HPDE6-E6E7 (cell line): ENCODE results near the gene COBL.

Source experiments
- DNase-seq: peaks from one replicate; pipeline ENCODE4 v3.0.0; 2011; ENCODE audit warnings: missing footprints; ENCODE audit errors: extremely low spot score

The COBL gene

GRCh38 chr7:51024867-51025266 is 291.7 kb downstream of the COBL start:
- no peak for DNase-seq

- DNase-seq = no peak
Observed at GRCh38 chr7:51023547-51023946, 293.1 kb downstream of the COBL start.

GRCh38 chr7:51022821-51023220 is 293.8 kb downstream of the COBL start:
- no peak for DNase-seq

GRCh38 chr7:51021906-51022570 is 294.6 kb downstream of the COBL start:
- no peak for DNase-seq

GRCh38 chr7:51020944-51021343 is 295.7 kb downstream of the COBL start:
- no peak for DNase-seq

GRCh38 chr7:51019891-51020870 is 296.4 kb downstream of the COBL start:
- DNase-seq = no peak

- DNase-seq = peak; percentile 63
Observed at GRCh38 chr7:51019191-51019844, 297.3 kb downstream of the COBL start.

- no peak for DNase-seq
Observed at GRCh38 chr7:51017576-51018535, 298.8 kb downstream of the COBL start.

GRCh38 chr7:51016546-51016945 is 300.1 kb downstream of the COBL start:
- DNase-seq = no peak

GRCh38 chr7:51015581-51015980 is 301.0 kb downstream of the COBL start:
- DNase-seq = no peak

- no peak for DNase-seq
Observed at GRCh38 chr7:51014811-51015210, 301.8 kb downstream of the COBL start.

GRCh38 chr7:51013861-51014511 is 302.6 kb downstream of the COBL start:
- DNase-seq = no peak

GRCh38 chr7:51013218-51013786 is 303.3 kb downstream of the COBL start:
- DNase-seq = no peak

GRCh38 chr7:51012569-51013217 is 303.9 kb downstream of the COBL start:
- DNase-seq = no peak

GRCh38 chr7:51011710-51012350 is 304.8 kb downstream of the COBL start:
- no peak for DNase-seq

- no peak for DNase-seq
Observed at GRCh38 chr7:51010534-51010933, 306.1 kb downstream of the COBL start.

- DNase-seq = no peak
Observed at GRCh38 chr7:51009716-51010496, 306.7 kb downstream of the COBL start.
